ENCODE measurements around the gene CTDP1.

DNA sequence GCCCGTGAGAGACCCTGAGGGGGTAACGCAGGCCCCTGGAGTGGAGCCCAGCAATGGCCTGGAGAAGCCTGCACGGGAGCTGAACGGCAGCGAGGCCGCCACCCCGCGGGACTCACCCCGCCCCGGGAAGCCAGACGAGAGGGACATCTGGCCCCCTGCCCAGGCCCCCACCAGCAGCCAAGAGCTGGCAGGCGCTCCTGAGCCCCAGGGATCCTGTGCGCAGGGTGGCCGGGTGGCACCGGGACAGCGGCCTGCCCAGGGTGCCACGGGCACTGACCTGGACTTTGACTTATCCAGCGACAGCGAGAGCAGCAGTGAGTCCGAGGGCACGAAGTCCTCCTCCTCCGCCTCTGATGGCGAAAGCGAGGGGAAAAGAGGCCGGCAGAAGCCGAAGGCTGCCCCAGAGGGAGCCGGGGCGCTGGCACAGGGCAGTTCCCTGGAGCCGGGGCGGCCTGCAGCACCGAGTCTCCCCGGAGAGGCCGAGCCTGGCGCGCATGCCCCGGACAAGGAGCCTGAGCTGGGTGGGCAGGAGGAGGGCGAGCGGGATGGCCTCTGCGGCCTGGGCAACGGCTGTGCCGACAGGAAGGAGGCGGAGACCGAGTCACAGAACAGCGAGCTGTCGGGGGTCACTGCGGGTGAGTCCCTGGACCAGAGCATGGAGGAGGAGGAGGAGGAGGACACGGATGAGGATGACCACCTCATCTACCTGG is 35.1 kb downstream of the CTDP1 start:
- TF ChIP-seq, protein P1, sequence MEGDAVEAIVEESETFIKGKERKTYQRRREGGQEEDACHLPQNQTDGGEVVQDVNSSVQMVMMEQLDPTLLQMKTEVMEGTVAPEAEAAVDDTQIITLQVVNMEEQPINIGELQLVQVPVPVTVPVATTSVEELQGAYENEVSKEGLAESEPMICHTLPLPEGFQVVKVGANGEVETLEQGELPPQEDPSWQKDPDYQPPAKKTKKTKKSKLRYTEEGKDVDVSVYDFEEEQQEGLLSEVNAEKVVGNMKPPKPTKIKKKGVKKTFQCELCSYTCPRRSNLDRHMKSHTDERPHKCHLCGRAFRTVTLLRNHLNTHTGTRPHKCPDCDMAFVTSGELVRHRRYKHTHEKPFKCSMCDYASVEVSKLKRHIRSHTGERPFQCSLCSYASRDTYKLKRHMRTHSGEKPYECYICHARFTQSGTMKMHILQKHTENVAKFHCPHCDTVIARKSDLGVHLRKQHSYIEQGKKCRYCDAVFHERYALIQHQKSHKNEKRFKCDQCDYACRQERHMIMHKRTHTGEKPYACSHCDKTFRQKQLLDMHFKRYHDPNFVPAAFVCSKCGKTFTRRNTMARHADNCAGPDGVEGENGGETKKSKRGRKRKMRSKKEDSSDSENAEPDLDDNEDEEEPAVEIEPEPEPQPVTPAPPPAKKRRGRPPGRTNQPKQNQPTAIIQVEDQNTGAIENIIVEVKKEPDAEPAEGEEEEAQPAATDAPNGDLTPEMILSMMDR (optimal IDR thresholded peaks at IDR 0.05 in 1 of 3, IDR thresholded peaks at IDR 0.05 in 1 of 3, conservative IDR thresholded peaks at IDR 0.05 in 1 of 3; ENCODE audit: extremely low read depth in 1 of 3, insufficient read depth in 2 of 3, low read length in 3 of 3): no peak
- TF ChIP-seq EZH2 (IDR thresholded peaks at IDR 0.05; ENCODE audit: low read length): no peak

Measured in keratinocyte (primary cell).